ENCODE data around the gene XYLT1. TPM values are rescaled to one million over a fixed set of nuclear protein-coding genes. Genes with fewer than 3 reads are reported as not detected.
A peak's percentile ranks its signal among the peaks of the same experiment; 100 is the strongest.

Gene XYLT1
- total RNA-seq, 2 donors from 2014 or later, result 4.6 to 12.9 TPM

DNA sequence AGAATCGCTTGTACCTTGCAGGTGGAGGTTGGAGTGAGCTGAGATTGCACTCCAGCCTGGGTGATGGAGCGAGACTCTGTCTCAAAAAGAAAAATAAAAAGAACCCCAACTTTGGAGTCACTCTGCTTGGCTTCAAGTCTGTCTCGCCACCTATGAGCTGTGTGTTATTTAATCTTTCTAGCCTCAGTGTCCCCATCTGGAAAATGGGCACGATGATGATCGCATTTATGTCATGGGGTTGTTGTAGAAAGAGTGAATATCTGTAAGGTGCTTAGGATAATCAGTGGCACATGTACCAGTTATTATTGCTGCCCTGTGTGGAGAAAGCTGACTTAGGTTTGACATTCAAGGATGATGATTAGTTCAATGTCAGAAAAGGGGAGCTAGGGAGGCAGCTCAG, 319.4 kb downstream of the XYLT1 start:
- ATAC-seq, result no peak
- Mint-ChIP-seq H3K36me3 (no peaks in the 10 kb centered on the region), H3K27ac (no peak overlapping the region), H3K9me3 (no peaks in the 10 kb centered on the region)
- DNase-seq (ENCODE audit: low spot score in 2 of 2), result no peak

DNA sequence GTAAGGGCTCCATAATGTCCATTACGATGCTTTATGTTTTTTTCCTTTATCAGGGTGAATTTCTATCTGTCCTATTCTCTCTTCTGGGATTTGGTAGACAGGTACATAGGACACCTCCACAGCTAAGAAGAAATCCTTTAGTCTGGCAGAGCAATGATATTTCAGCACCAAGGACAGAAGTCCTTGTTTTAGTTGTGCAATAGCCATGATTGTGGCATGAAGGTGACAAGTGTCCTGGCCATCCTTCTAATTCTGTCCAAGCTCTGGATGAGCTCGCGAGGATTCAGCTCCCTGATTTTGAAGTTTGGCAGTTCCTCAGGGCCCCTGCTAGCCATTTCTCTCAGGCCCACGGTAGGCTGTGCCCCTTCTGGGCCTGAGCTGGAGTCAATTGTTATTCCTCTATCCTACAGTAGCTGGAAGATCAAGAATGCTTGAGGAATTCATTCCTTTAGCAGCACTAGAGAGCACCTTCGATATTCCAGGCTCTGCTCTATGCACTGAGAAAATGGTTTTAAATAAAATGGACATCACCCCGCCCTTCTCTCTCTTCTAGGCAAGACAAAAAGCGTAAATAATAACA, 320.8 kb downstream of the XYLT1 start:
- DNase-seq (ENCODE audit: low spot score in 2 of 2) (no peak), ATAC-seq (no peak)
- H3K9me3 Mint-ChIP-seq, result no peaks in the 10 kb centered on the region
- H3K36me3 Mint-ChIP-seq, result no peaks in the 10 kb centered on the region
- no peak overlapping the region for H3K27ac Mint-ChIP-seq

DNA sequence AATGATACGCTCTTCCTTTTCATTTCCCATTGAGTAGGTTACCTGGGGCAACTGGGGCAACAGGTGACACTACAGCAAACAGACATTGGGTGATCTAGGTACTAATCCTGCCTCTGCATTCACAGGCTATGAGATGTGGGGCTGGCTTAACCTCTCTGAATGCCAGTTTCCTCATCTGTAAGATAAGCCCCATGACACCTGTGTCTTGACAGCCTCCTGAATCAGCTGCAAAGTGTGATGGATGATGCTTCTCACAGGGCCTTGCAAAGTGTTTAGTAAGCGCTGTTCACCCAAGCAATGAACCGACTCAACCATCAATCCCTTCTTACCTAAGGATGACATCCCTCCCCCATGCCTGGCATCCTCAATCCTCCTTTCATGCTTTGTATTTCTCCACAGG, 322.8 kb downstream of the XYLT1 start:
- ATAC-seq, result no peak
- DNase-seq (ENCODE audit: low spot score in 2 of 2), result no peak
- Mint-ChIP-seq H3K36me3 (no peaks in the 10 kb centered on the region), H3K9me3 (no peaks in the 10 kb centered on the region), H3K27ac (no peak overlapping the region)

DNA sequence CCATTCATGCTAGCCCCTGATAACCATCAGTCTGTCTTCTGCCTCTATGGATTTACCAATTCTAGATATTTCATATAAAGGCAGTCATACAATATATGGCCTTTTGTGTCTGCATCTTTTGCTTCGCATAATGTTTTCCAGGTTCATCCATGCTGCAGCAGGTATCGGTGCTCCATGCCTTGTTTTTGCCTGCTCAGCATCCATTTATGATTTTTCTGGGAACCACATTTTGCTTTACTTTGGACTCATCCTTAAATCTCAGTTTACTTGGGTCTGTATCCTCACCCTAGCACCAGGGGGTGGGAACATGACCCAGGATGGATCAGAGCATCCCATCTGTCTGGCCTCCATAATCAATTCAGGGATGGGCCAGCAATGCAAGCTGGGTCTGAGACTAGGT, 325.7 kb downstream of the XYLT1 start:
- Mint-ChIP-seq H3K9me3 (no peaks in the 10 kb centered on the region), H3K36me3 (no peaks in the 10 kb centered on the region), H3K27ac (no peak overlapping the region)
- no peak for ATAC-seq
- DNase-seq (ENCODE audit: low spot score in 2 of 2), result no peak

DNA sequence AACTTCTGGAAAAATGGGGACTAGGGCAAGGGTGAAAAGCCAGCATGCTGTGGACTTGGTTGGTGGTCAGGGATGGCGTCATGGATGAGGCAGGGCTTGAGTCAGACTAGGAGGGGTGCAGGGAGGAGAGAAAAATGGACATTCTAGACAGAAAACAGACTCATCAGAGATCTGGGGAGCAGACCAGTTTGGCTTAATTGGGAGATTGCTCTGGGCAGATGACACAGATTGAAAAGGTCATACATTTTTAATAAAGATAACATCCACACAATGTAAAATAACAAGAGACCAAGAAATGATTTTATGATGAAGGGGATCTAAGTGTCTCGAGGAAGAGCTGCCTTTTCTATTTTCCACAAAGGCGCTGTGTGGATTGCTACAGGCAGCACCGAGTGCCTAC, 326.3 kb downstream of the XYLT1 start:
- Mint-ChIP-seq H3K27ac (no peak overlapping the region), H3K36me3 (no peaks in the 10 kb centered on the region), H3K9me3 (no peaks in the 10 kb centered on the region)
- no peak for ATAC-seq
- DNase-seq (ENCODE audit: low spot score in 2 of 2), result no peak

DNA sequence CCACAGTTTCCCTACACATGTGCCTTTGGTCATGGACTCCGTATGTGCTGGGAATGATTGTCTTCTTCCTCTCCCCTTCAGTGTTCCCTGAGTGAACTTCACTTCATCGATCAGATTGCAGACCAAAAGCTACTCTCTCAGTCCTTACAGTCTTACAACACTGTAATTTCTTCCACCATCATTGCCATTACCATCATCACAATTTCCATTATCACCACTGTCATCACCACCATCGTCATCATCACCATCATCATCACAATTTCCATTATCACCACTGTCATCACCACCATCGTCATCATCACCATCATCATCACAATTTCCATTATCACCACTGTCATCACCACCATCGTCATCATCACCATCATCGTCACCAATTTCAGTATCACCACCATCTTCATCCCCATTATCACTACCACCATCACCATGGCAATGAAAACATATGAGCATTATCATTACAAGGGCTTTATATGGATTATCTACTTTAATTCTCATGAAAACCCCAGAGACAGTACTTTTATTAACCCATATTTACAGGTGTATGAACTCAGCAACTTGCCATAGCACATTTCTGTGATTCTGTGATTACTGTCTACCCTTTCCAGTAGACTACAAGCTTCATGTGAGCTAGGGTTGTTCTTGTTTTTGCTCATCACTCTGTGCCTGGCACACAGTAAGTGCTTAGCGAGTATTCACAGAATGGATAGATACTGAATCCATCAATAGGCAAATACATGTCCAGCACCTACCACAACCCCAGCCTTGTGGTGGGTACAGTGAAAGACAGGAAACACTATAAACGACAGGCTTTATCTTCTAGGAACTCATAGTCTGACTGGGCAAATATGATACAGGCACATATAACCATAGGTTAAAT, 327.0 kb downstream of the XYLT1 start:
- Mint-ChIP-seq H3K9me3 (no peaks in the 10 kb centered on the region), H3K27ac (no peak overlapping the region), H3K36me3 (no peaks in the 10 kb centered on the region)
- no peak for DNase-seq (ENCODE audit: low spot score in 2 of 2)
- ATAC-seq, result peak; percentile 26 to 44

DNA sequence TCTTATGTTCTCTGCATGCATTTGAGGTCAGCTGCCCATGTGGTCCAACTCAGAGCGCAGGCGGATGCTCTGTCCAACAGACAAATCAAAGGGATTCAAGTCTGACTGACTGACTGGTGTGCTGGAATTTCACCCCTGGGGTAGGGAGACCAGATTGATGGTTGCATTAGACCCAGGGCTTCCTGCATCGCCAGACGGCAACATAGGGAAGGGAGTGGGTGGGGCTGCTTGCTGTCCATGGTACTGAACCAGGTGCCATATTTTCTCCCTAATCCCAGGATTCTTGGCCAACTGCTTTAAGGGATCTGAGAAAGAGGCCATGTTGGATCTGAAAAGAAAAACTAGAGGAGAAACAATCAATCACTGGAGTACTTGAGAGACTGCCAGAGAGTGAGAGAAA, 332.0 kb downstream of the XYLT1 start:
- H3K9me3 Mint-ChIP-seq, result no peaks in the 10 kb centered on the region
- ATAC-seq, result no peak
- peaks cover 0 to 8% of the 10 kb centered on the region in 2 donors for H3K36me3 Mint-ChIP-seq
- DNase-seq (ENCODE audit: low spot score in 2 of 2), result no peak
- no peak overlapping the region for H3K27ac Mint-ChIP-seq

DNA sequence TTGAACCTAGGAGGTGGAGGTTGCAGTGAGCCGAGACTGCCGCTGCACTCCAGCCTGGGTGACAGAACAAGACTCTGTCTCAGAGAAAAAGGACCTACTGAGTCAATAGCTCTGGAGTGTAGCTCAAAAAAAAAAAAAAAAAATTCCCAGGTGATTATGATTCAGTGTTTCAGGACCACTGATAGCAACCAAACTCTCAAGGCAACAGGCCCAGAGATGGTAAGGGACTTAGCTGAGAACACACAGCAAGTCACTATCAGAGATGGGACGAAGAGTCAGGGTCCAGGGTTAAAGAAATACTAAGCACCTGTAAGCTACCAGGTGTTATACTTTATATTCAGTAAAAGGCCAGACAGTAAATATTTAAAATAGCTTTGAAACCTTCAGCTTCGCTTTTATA, 335.3 kb downstream of the XYLT1 start:
- Mint-ChIP-seq H3K36me3 (peaks cover 5 to 8% of the 10 kb centered on the region in 2 donors), H3K27ac (no peak overlapping the region), H3K9me3 (no peaks in the 10 kb centered on the region)
- no peak for ATAC-seq
- DNase-seq (ENCODE audit: low spot score in 2 of 2), result no peak

DNA sequence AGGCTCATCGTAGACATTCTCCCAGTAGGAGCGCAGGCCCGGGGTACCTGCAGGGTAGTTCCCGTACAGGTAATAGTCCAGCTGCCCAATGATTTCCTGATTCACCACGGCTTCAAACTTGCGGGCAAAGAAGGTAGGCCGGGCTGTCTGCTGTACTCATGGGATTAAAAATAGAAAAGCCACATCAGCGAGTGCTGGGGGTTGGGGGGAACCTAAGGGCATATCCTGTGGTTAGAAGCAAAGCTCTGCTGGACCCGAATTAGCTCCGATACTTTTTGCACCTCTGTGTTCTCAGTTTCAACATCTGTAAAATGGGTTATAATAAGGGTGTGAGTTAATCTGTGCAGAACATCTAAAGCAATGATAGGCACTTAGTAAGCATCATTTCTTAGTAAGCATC, 336.2 kb downstream of the XYLT1 start:
- Mint-ChIP-seq H3K27ac (no peak overlapping the region), H3K9me3 (no peaks in the 10 kb centered on the region), H3K36me3 (peaks cover 8 to 10% of the 10 kb centered on the region in 2 donors)
- ATAC-seq (no peak), DNase-seq (ENCODE audit: low spot score in 2 of 2) (no peak)

DNA sequence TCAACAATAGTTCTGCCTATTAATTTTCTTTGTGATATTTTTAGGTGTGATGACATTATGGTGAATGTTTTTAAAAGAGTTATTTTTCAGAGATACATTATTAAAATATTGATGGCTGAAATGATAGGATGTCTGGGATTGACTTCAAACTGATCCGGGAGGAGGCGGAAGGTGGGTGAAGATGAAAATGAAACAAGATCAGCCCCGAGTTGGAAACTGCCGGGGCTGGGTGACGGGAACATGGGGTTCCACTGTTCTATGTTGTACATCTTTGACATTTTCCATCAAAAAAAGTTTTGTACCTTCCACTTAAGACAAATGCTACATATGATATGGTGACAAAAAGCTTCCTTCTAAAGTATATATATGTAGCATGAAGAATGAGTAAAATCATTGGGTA, 336.9 kb downstream of the XYLT1 start:
- H3K36me3 Mint-ChIP-seq, result peaks cover 8 to 10% of the 10 kb centered on the region in 2 donors
- no peak for ATAC-seq
- no peaks in the 10 kb centered on the region for H3K9me3 Mint-ChIP-seq
- no peak overlapping the region for H3K27ac Mint-ChIP-seq
- DNase-seq (ENCODE audit: low spot score in 2 of 2), result no peak

DNA sequence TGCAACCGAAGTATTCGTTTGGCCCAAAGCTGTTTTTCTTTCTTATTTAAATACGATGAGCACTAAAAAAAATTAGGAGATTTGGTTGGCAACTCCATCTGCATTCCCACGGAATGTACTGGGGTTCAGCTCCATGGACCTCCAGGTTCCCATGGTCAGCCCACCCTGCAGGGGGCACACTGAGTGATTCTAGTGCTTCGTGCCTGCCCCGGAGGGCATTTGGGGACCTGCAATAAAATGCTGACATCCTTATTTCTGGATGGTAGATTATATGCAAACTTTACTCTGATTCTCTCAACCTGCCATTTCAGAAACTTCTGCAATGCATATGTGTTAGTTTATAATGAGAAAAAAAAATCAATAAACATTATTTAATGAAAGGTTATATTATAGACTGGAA, 339.4 kb downstream of the XYLT1 start:
- ATAC-seq (no peak), DNase-seq (ENCODE audit: low spot score in 2 of 2) (no peak)
- Mint-ChIP-seq H3K9me3 (no peaks in the 10 kb centered on the region), H3K36me3 (peaks cover 0 to 26% of the 10 kb centered on the region in 2 donors), H3K27ac (no peak overlapping the region)

DNA sequence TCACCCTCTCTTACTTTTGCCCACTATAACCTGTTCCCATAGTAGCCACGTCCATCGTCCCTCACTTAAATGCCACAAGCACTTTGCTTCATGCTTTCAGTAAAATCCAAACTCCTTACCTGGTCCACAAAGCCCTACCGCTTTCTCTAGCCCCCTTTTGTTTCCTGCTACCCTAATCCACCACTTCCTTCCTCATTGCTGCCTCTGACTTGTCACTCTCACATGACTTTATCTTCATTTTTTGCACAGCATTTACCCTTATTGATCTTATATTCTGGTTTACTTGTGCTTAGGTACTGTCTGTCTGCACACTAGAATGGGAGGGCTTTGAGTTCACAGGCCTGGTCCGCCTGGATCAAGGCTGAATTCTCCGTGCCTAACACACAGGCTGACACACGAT, 340.0 kb downstream of the XYLT1 start:
- ATAC-seq (no peak), DNase-seq (ENCODE audit: low spot score in 2 of 2) (no peak)
- peaks cover 0 to 31% of the 10 kb centered on the region in 2 donors for H3K36me3 Mint-ChIP-seq
- no peak overlapping the region for H3K27ac Mint-ChIP-seq
- no peaks in the 10 kb centered on the region for H3K9me3 Mint-ChIP-seq

DNA sequence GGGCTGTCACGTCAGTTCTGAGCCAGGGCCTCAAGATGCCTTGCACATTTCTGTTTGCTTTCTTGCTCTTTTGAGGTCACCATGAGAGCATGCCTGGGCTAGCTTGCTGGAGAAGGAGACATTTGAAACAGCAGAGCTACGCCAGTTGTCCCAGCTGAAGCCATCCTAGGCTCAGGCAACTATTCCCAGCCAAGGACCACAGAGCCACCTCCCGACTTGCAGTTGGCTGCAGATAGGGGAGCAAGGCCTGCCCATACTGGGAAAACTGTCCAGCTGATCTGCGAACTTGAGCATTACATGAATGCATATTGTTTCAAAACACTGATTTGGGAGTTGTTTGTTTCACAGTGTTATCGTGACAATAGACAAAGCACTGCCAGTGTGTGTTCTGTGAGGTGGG, 340.8 kb downstream of the XYLT1 start:
- peak overlapping the region in 1 of 2 donors; percentile 75 for H3K27ac Mint-ChIP-seq
- ATAC-seq (no peak), DNase-seq (ENCODE audit: low spot score in 2 of 2) (no peak)
- peaks cover 0 to 5% of the 10 kb centered on the region in 2 donors for H3K9me3 Mint-ChIP-seq
- H3K36me3 Mint-ChIP-seq, result peaks cover 6 to 37% of the 10 kb centered on the region in 2 donors

DNA sequence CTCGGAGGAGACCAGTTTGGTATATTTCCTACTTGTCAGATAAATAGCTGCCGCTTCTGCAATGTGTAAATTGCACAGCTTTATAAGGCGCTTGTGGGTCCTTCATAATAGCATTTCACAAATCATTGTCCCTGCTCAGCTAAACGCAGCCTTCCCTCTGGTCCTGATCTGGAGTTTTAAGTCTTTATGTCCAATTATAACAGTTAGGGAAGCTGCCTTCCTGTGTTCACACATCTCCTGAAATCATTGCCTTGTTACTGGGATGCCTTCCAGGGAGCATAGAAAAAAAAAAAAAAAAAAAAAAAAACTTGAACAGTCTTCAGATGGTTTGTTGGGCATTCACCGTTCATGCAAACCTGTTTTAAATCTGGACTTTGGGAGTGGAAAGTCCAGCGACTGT, 342.0 kb downstream of the XYLT1 start:
- ATAC-seq, result no peak
- peaks cover 0 to 5% of the 10 kb centered on the region in 2 donors for H3K9me3 Mint-ChIP-seq
- DNase-seq (ENCODE audit: low spot score in 2 of 2), result no peak
- no peak overlapping the region for H3K27ac Mint-ChIP-seq
- peaks cover 14 to 37% of the 10 kb centered on the region in 2 donors for H3K36me3 Mint-ChIP-seq

DNA sequence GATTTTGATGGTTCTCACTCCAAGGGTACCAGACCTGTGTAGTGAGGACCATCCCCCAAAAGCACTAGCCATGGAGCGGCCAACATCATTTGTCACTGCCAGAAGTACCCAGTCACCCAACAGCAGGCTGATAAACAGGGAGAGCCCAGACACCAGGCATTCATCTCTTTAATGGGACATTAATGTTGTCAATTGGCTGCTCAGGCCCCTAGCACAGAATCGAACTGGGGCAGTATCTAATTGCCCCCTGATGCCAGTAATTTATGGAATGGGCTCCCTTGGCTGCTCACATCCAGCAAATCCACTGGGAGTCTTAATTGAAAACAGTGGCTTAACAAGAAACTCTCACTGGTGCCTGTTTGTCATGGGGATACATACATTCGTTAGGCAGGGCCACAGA, 344.6 kb downstream of the XYLT1 start:
- no peak overlapping the region for H3K27ac Mint-ChIP-seq
- DNase-seq (ENCODE audit: low spot score in 2 of 2) (no peak), ATAC-seq (no peak)
- H3K9me3 Mint-ChIP-seq, result peaks cover 0 to 5% of the 10 kb centered on the region in 2 donors
- peaks cover 16 to 37% of the 10 kb centered on the region in 2 donors for H3K36me3 Mint-ChIP-seq

DNA sequence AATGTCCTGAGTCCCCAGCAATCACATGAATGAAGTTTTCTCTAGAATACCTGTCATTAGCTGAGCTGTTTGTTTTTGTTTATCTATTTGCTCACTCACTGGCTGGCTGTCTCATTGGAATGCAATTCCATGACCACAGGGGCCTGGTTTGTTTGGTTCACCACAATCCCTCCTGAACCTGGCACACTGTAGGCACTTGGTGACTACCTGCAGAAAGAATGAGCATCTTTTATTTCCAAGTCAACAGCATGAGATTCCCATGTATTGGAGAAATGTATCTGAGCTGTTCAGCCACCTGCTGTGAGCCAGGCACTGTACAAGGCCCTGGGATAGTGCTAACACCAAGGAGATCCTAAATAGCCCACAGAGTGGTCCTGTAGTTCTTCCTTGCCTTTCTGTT, 345.1 kb downstream of the XYLT1 start:
- Mint-ChIP-seq H3K9me3 (peaks cover 0 to 5% of the 10 kb centered on the region in 2 donors), H3K36me3 (peaks cover 16 to 37% of the 10 kb centered on the region in 2 donors)
- no peak for ATAC-seq

DNA sequence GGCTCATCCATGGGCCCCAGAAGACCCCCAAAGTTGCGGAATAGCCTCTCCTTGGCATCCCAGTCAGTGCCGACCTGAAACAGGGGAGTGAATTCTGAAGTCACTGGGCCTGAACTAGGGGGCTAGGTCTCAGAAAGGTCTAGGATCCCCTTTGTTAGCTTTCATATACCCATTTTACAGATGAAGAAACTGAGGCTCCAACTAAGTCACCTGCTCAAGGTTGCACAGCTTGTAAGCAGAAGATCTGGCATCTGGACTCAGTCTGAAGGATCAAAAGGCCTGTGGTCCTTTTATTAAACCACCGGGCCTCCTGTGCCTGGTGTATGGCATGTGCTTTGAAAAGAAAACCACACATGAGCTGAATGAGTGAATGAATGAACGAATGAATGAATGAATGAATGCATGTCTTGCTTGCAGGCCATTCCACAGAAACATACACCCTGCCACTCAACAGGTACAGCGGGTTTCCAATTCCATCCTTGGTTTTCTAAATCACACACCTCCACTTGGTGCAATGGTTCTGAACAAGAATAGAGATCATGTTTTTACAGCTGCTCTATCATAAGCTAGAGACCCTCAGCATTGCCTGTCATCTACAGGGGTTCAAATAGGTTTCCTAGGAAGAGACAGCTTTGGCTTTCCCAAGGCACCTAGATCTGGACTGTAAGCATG, 352.7 kb downstream of the XYLT1 start:
- ATAC-seq, result no peak
- Mint-ChIP-seq H3K36me3 (peaks cover 0 to 6% of the 10 kb centered on the region in 2 donors), H3K27ac (no peak overlapping the region), H3K9me3 (no peaks in the 10 kb centered on the region)
- no peak for DNase-seq (ENCODE audit: low spot score in 2 of 2)

More for the DNA sequence above, 345.1 kb downstream of the XYLT1 start:
- no peak for DNase-seq (ENCODE audit: low spot score in 2 of 2)
- H3K27ac Mint-ChIP-seq, result no peak overlapping the region

Data from activated naive CD4-positive, alpha-beta T cell treated with anti-CD3 and anti-CD28 coated beads, Interleukin-2, amount 50 U/mL, for 72 hours (primary cell).